HepG2 (cell line): ENCODE results near the gene ZBTB7B. TPM values are rescaled to one million over a fixed set of nuclear protein-coding genes. Genes with fewer than 3 reads are reported as not detected.

Experiments used
- BRD4 ChIP-seq: sonication (generic); formaldehyde crosslinking; IDR thresholded peaks from 2 replicates; pipeline ENCODE4 v1.4.0; 2020; ENCODE audit warnings: missing genetic modification reagents
- CREM ChIP-seq, 2 experiments: sonication (generic) in 1 of 2; formaldehyde crosslinking in 1 of 2; IDR thresholded peaks; 2 replicates each; pipeline versions ENCODE4 v1.4.0 to v1.6.1; 2016 to 2020; ENCODE audit warnings: antibody characterized with exemption in 1 of 2, mild to moderate bottlenecking in 1 of 2, missing genetic modification reagents in 1 of 2
- EP300 ChIP-seq, 3 experiments: sonication (generic) in 1 of 3; formaldehyde crosslinking in 1 of 3; IDR thresholded peaks; 2 replicates each; pipeline versions ENCODE4 v1.5.1 to v1.6.1; 2011 to 2020; ENCODE audit warnings: low read depth in 2 of 3, low read length in 2 of 3, borderline replicate concordance in 1 of 3, improper control_type of control experiment in 1 of 3, mild to moderate bottlenecking in 1 of 3, missing genetic modification reagents in 1 of 3, moderate library complexity in 1 of 3
- KAT2B ChIP-seq: fragments of 150-350 bp; IDR thresholded peaks from 2 replicates; pipeline ENCODE4 v1.6.1; 2014; ENCODE audit warnings: low read depth, low read length, borderline replicate concordance
- MAZ ChIP-seq, 2 experiments: sonication (generic) in 1 of 2; formaldehyde crosslinking in 1 of 2; IDR thresholded peaks; 2 replicates each; pipeline versions ENCODE4 v1.5.0 to v1.6.1; 2012 to 2020; ENCODE audit warnings: low read depth in 2 of 2, mild to moderate bottlenecking in 2 of 2, borderline replicate concordance in 1 of 2, improper control_type of control experiment in 1 of 2, low read length in 1 of 2, missing genetic modification reagents in 1 of 2, moderate library complexity in 1 of 2
- NCOA5 ChIP-seq: sonication (generic); formaldehyde crosslinking; IDR thresholded peaks from 2 replicates; pipeline ENCODE4 v1.4.0; 2020; ENCODE audit warnings: missing genetic modification reagents
- NONO ChIP-seq, 2 experiments: fragments of 450-650 bp in 1 of 2; sonication (generic) in 1 of 2; formaldehyde crosslinking in 1 of 2; IDR thresholded peaks in 1 of 2; conservative IDR thresholded peaks in 1 of 2; 2 replicates each; pipeline versions ENCODE4 v1.6.1 to v1.8.0; 2017 to 2022; ENCODE audit warnings: mild to moderate bottlenecking in 1 of 2, missing genetic modification reagents in 1 of 2, moderate library complexity in 1 of 2
- NR2F2 ChIP-seq: IDR thresholded peaks from 2 replicates; pipeline ENCODE4 v1.6.1; 2012; ENCODE audit warnings: low read depth, inconsistent platforms, borderline replicate concordance
- POLR2AphosphoS2 ChIP-seq: IDR thresholded peaks from 2 replicates; pipeline ENCODE4 v1.6.1; 2011; ENCODE audit warnings: low read depth, low read length, improper control_type of control experiment
- PRPF4 ChIP-seq: fragments of 200-400 bp; formaldehyde crosslinking; IDR thresholded peaks from 2 replicates; pipeline ENCODE4 v1.6.1; 2016; ENCODE audit warnings: low read length, low read depth; ENCODE audit not compliant: poor library complexity, severe bottlenecking
- RFX1 ChIP-seq: fragments of 450-650 bp; IDR thresholded peaks from 2 replicates; pipeline ENCODE4 v1.6.1; 2017
- SP2 ChIP-seq: sonication (generic); formaldehyde crosslinking; IDR thresholded peaks from 2 replicates; pipeline ENCODE4 v1.5.1; 2020; ENCODE audit warnings: mild to moderate bottlenecking, missing genetic modification reagents
- SP4 ChIP-seq: sonication (generic); formaldehyde crosslinking; IDR thresholded peaks from 2 replicates; pipeline ENCODE4 v1.8.1; 2023; ENCODE audit warnings: mild to moderate bottlenecking, missing genetic modification reagents
- SP5 ChIP-seq: IDR thresholded peaks from 2 replicates; pipeline ENCODE4 v1.6.1; 2016; ENCODE audit warnings: low read depth, borderline replicate concordance
- ZC3H13 ChIP-seq: sonication (generic); formaldehyde crosslinking; IDR thresholded peaks from 2 replicates; pipeline ENCODE4 v1.8.1; 2023; ENCODE audit warnings: mild to moderate bottlenecking, missing genetic modification reagents, moderate library complexity
- ZNF253 ChIP-seq: sonication (generic); formaldehyde crosslinking; IDR thresholded peaks from 2 replicates; pipeline ENCODE4 v1.8.0; 2022; ENCODE audit warnings: mild to moderate bottlenecking, missing genetic modification reagents, borderline replicate concordance
- ZNF567 ChIP-seq: sonication (generic); formaldehyde crosslinking; IDR thresholded peaks from 2 replicates; pipeline ENCODE4 v1.8.1; 2023; ENCODE audit warnings: mild to moderate bottlenecking, missing genetic modification reagents, borderline replicate concordance
- ZNF879 ChIP-seq: sonication (generic); formaldehyde crosslinking; IDR thresholded peaks from 2 replicates; pipeline ENCODE4 v1.8.1; 2023; ENCODE audit warnings: missing genetic modification reagents
- ZSCAN31 ChIP-seq: sonication (generic); formaldehyde crosslinking; IDR thresholded peaks from 2 replicates; pipeline ENCODE4 v1.5.0; 2020; ENCODE audit warnings: low read depth, mild to moderate bottlenecking, missing genetic modification reagents
- polyA plus RNA-seq, 8 experiments: library from polyadenylated mRNA; depleted of rRNA in 3 of 8; stranded (reverse) in 7 of 8; unstranded in 1 of 8; fragments of >200 nt; fragmentation: Illumina TruSeq in 4 of 8; extraction: Trizol in 4 of 8; gene quantifications; 2 replicates each; pipeline versions ENCODE4 v1.2.1 to v1.2.3, GENCODE V29; 2011 to 2016; ENCODE audit warnings: low read depth in 4 of 8, missing spikeins in 1 of 8, mixed read lengths in 1 of 8; ENCODE audit not compliant: insufficient read depth in 1 of 8
- total RNA-seq, 5 experiments: library from RNA; depleted of rRNA; stranded (reverse); fragments of >200 nt; fragmentation: Illumina TruSeq; extraction: Trizol; gene quantifications; 2 replicates each; pipeline ENCODE4 v1.2.3, GENCODE V29; 2016; ENCODE audit warnings: low read depth in 1 of 5
- TF ChIP-seq, protein P1 (sequence below): sonication (generic); formaldehyde crosslinking; IDR thresholded peaks from 2 replicates; pipeline ENCODE4 v1.4.0; 2020; ENCODE audit warnings: missing genetic modification reagents
- TF ChIP-seq, protein P2 (sequence below): IDR thresholded peaks from 2 replicates; pipeline ENCODE4 v1.6.1; 2016; ENCODE audit warnings: missing compliant biosample characterization, missing genetic modification reagents, borderline replicate concordance
- TF ChIP-seq, protein P3 (sequence below): sonication (generic); formaldehyde crosslinking; IDR thresholded peaks from 2 replicates; pipeline ENCODE4 v1.4.0; 2020; ENCODE audit warnings: missing genetic modification reagents

Gene ZBTB7B
- total and polyA plus RNA-seq, 2 of the 13 experiments (the other 11 are each of a cell fraction or from before 2014, with no cell fraction given): 15.5 to 17.5 TPM

DNA sequence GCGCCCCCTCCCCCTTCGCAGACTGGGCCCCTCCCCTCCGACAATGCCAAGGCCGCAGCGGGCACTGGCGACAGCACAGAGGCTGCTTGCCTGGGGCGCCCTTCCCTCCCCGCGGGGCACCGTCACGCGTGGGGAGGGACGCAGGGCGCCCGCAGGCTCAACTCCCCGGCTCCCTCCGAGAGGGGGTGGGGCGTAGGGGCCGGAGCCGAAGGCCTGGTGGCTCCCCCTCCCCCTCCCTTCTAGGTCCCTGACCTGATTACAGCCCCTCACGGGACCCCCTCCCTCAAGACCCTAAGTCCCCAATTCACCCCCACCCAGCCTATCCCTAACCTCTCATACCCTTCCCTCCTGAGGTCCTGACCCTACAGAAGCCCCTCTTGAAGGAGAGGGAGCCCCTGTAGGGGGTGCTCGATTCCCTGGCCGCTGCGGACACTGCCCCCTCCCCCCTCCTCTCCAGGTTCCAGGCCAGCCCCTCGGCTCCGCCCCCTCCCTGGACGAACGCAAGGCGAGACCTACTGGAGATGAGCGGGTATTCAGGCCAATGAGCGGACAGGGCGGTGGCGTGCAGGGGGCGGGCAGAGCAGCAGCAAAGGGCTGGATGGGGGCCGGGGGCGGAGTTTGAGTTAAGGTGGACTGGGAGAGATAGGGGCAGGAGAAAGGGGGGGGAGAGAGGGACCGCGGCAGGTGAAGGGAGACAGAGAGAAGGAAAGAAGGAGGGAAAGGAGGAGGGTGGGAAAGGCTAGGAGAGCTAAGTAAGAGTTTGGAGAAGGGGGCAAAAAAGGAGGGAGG is 733 bp upstream of the ZBTB7B start (continued):
- TF ChIP-seq CREM (IDR thresholded peaks at IDR 0.05) (peak; percentile 52; the same call in 1 of the 2 replicates), CREM (CRISPR knock-in tag; IDR thresholded peaks at IDR 0.05) (no peak), EP300 (IDR thresholded peaks at IDR 0.05; ENCODE audit: low read depth in 2 of 2, low read length in 2 of 2) (peak in 1 of 2 experiments; percentile 7; a peak in 1 of 4 replicates), EP300 (CRISPR knock-in tag; IDR thresholded peaks at IDR 0.05; ENCODE audit: borderline replicate concordance) (no peak), PRPF4 (no peak), BRD4 (peak; percentile 68; the same call in 1 of the 2 replicates), SP2 (CRISPR knock-in tag) (peak; percentile 93), RFX1 (no peak), NONO (IDR thresholded peaks at IDR 0.05) (no peak), NONO (CRISPR knock-in tag; conservative IDR thresholded peaks at IDR 0.05) (peak; percentile 48; the same call in 1 of the 2 replicates), ZNF567 (no peak), MAZ (IDR thresholded peaks at IDR 0.05; ENCODE audit: borderline replicate concordance, low read depth, low read length) (peak; percentile 87), MAZ (CRISPR knock-in tag; IDR thresholded peaks at IDR 0.05; ENCODE audit: low read depth) (peak; percentile 34; the same call in 1 of the 2 replicates), POLR2AphosphoS2 (peak; percentile 54; the same call in 1 of the 2 replicates), ZSCAN31 (CRISPR knock-in tag) (peak; percentile 45; the same call in 1 of the 2 replicates), ZC3H13 (CRISPR knock-in tag) (no peak), ZNF879 (no peak), SP4 (peak; percentile 91), NCOA5 (CRISPR knock-in tag) (no peak), ZNF253 (CRISPR knock-in tag) (no peak), KAT2B (no peak), NR2F2 (0 out of 2 replicates have a peak, but pooled peaks have one; percentile 8), SP5 (CRISPR knock-in tag) (peak; percentile 71)
- TF ChIP-seq, protein P1, sequence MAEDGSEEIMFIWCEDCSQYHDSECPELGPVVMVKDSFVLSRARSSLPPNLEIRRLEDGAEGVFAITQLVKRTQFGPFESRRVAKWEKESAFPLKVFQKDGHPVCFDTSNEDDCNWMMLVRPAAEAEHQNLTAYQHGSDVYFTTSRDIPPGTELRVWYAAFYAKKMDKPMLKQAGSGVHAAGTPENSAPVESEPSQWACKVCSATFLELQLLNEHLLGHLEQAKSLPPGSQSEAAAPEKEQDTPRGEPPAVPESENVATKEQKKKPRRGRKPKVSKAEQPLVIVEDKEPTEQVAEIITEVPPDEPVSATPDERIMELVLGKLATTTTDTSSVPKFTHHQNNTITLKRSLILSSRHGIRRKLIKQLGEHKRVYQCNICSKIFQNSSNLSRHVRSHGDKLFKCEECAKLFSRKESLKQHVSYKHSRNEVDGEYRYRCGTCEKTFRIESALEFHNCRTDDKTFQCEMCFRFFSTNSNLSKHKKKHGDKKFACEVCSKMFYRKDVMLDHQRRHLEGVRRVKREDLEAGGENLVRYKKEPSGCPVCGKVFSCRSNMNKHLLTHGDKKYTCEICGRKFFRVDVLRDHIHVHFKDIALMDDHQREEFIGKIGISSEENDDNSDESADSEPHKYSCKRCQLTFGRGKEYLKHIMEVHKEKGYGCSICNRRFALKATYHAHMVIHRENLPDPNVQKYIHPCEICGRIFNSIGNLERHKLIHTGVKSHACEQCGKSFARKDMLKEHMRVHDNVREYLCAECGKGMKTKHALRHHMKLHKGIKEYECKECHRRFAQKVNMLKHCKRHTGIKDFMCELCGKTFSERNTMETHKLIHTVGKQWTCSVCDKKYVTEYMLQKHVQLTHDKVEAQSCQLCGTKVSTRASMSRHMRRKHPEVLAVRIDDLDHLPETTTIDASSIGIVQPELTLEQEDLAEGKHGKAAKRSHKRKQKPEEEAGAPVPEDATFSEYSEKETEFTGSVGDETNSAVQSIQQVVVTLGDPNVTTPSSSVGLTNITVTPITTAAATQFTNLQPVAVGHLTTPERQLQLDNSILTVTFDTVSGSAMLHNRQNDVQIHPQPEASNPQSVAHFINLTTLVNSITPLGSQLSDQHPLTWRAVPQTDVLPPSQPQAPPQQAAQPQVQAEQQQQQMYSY (CRISPR knock-in tag): peak; percentile 50; the same call in 1 of the 2 replicates
- TF ChIP-seq, protein P2, sequence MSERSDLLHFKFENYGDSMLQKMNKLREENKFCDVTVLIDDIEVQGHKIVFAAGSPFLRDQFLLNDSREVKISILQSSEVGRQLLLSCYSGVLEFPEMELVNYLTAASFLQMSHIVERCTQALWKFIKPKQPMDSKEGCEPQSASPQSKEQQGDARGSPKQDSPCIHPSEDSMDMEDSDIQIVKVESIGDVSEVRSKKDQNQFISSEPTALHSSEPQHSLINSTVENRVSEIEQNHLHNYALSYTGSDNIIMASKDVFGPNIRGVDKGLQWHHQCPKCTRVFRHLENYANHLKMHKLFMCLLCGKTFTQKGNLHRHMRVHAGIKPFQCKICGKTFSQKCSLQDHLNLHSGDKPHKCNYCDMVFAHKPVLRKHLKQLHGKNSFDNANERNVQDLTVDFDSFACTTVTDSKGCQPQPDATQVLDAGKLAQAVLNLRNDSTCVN (CRISPR knock-in tag): 0 out of 2 replicates have a peak, but pooled peaks have one; percentile 1
- TF ChIP-seq, protein P3, sequence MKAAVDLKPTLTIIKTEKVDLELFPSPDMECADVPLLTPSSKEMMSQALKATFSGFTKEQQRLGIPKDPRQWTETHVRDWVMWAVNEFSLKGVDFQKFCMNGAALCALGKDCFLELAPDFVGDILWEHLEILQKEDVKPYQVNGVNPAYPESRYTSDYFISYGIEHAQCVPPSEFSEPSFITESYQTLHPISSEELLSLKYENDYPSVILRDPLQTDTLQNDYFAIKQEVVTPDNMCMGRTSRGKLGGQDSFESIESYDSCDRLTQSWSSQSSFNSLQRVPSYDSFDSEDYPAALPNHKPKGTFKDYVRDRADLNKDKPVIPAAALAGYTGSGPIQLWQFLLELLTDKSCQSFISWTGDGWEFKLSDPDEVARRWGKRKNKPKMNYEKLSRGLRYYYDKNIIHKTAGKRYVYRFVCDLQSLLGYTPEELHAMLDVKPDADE (CRISPR knock-in tag): no peak
